GOT3 (cell line): ENCODE measurements around the gene SNRPB2.
A peak's percentile ranks its signal among the peaks of the same experiment; 100 is the strongest.

ENCODE experiments used
- DNase-seq: peaks from one replicate; lab custom pipeline; 2025; ENCODE audit warnings: mixed read lengths; lab: John Stamatoyannopoulos, UW

SNRPB2 gene

DNA sequence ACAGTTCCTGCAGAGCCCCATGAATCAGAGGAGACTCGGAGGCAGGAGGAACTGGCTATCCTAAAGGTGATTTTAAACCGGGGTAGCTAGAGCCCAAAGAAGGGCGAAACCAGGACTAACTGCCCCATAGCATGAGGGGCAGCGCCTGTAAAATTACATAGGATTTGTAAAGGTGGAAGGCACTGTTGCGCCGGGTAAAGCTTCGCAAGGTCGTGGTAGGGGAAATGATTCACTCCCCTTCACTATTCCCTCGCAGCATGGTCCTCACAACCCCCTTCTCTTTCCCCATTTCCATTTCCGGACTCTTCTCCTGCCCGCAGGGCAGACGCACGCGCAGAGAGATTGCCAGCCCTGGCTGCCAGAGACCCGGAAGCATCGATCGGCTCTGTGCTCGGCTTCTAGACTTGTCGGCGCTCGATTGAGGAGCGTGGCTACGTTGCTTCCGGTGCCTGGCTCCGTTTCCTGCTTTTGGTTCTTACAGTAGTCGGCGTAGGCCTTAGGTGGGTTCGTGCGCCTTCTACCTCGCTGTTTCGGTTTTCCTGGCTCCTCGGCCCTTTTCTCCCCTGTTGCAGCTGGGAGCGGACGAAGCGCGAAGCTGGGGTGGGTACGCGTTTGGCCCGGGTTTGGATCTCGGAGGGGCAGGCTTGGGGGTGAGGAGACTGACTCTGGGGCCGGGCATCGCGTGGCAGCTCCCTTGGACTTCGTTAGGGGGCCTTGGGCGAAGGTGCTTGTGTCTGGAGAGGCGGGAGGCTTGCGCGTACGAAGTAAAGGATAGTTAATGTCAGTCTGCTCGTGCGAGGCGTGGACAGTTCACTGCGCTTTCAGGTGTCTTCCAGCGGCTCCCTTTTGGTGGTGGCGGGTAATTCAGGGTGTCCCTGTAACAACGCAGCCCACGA is at the start of gene SNRPB2:
TSS of gene SNRPB2 (plus strand) at position 462 of the 896 bp plus-strand sequence. CDS start 1,677 bp downstream, outside the sequence.
- DNase-seq = peak; percentile 80

DNA sequence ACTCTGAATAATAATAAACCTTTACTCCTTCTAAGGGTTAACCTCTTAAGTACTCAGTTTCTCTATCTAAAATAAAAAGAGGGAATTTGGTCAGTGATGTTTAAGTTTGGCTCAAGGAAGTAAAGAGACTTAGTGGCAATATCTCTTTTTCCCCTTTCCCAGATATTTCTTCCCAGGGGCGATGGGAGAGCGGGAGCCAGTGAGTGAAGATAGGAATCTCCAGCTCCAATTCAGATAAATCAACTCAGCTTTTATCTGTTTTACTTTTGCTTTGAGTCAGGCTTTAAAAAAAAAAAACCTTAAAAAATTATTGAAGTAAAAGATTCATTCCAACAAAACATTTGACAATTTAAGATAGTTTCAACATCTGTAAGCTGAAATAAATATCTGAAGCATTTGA is 45.4 kb upstream of the SNRPB2 start:
- DNase-seq = no peak

DNA sequence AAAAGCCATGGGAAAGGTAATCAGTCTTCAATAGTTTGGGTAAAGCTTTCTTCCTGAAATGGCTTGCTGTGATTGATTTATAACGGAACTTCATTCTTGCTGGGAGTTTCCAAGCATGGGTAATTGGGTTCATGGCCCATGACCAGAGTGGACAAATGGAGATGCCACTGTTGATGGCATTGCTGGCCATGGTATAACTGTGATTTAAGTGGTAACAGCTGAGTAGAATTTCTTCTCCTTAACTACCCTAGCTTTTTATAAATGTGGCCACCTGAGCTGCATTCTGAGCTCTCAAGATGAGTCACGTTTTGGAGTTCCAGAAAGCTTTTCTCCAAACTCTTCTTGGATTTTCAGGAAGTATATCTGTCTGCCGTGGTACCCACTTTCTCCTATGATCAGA is 39.9 kb upstream of the SNRPB2 start:
- no peak for DNase-seq

DNA sequence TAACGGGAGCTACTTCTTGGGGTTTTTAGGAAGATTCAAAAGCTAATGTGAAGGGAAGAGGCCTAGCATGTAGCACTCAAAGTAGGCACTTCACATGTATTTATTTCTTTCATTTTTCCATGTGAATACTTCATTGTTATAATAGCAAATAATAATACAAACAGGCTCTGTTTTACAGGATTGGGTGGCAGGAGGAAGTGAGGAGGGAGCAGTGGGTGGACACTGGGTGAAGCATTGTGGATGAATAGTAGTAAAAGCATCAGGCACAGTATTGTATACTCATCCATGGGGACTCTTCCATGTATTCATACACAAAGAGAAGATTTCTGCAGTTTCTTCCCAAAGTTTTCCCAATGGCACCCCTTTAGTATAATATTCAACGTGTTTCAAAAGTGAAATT is 38.4 kb upstream of the SNRPB2 start:
- DNase-seq = no peak

DNA sequence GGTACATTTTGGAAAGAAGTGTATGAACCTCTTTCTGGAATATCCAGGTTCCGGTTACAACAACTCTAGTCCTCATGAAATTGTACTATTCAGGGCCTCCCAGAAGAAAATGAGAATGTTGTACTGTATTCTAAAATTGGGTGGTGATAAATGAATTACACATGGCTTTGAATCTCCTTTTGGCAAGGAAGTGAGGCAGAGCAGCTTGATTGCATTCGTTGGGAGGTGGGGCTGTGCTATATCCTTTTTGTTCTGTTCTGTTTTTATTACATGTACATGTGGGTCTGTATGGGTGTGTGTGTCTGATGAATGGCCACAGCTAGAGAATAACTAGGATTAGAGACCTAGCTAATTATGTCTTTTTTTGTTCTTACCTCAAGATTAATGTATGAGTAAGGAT is 37.8 kb upstream of the SNRPB2 start:
- DNase-seq = no peak

DNA sequence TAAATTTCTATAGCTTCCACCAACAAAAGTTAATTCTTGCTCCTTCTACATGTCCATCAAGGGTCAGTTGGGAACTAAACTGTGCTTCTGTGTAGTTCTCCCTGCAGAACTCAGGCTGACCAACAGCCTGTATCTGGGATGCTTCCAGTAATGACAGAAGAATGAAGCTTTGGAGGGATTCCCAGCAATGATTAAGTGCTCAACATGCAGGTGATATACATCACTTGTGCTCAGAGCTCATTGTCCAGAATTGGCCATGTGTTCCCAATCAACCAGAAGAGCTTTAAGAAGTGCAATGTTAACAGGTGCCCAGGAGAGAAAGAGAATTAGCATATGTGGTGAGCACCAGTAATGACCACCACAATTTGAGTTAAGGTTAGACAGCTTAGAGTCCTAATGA is 37.4 kb upstream of the SNRPB2 start:
- DNase-seq = no peak

DNA sequence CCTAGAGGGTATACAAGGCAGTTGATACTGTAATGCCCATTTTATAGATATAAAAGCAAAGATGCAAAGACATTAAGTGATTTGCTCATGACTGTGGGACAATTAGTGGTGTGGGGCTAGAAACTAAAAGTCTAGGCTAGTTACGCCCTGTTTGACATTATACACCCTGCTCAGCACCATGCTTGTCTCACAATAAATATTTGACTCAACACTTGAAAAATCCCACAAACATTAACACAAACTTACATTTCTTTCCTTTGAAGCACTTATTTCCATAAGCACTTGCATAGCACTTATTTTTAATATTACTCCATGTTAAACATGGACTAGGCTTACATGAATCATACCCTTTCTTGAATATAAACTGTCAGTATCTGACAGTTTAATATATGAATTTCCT is 36.5 kb upstream of the SNRPB2 start:
- no peak for DNase-seq

DNA sequence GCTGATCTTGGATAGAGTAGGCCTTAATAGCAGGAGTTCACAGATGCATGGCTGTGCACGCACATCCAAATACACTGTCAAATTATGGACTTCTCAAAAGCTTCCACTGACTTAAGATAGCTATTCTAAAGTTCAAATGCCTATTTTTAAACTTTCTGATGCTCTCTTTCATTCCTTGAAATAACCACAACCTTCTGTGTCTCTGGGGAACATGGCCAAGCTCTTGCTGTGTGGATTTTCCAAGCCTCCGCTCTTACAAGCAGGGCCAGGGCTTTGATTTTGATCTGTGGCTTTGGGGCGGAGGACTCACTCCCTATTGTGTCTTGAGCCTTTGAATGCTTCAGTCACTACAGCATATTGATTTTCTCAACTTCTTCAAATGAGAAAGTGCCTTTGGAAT is 35.7 kb upstream of the SNRPB2 start:
- no peak for DNase-seq

DNA sequence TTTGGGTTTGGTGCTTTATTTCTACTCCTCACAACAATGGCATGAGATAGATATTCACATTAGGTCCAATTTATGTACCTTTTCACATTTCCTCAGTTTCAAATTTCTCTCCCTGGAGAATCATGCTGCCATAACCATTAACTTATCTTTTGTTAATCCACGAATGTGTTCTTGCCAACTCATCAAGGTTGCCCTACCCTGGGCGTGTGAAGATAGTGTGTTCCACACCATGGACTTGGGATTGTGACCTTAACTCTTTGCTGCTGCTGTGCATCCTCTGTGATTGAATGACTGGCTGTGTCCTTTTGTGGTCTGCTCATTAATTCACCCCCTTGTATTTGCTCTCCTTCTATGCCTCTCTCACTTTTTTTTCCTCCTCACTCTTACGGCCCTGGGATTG is 34.2 kb upstream of the SNRPB2 start:
- DNase-seq = no peak

DNA sequence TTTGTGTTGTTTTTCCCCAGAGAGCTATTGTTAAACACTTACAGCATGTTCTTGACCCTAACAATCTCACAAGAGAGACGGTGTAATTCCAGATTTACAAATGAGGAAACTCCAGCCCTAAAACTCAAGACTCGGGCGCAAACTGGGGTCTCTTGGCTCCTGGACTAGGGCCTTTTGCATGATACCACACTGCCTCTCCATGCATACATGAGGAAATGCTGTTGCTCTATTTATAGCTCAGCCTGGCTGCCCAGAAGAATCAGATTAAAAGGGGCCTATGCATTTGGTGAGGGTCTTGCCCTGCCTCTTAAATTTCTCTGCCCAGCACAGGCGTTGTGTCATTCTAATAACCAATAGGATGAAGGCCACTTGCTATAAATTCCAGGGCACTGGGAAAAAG is 30.5 kb upstream of the SNRPB2 start:
- DNase-seq = no peak

DNA sequence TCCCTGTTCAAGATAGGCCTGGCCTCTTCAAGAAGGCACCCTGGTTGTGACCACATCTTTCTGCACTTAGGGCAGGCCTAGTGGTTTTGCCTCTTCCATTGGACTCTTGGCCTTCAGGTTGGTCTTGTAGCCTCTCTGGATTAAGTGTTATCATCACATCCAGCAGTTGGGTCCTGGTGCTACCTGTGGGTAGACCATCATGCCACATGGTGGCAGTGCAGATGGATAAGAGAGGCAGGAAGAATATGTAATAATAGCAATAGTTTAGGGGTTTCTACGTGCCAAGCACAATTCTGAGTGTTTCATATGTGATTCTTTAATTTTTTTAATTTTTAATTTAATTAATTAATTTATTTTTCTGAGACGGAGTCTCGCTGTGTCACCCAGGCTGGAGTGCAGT is 28.5 kb upstream of the SNRPB2 start:
- DNase-seq = no peak

DNA sequence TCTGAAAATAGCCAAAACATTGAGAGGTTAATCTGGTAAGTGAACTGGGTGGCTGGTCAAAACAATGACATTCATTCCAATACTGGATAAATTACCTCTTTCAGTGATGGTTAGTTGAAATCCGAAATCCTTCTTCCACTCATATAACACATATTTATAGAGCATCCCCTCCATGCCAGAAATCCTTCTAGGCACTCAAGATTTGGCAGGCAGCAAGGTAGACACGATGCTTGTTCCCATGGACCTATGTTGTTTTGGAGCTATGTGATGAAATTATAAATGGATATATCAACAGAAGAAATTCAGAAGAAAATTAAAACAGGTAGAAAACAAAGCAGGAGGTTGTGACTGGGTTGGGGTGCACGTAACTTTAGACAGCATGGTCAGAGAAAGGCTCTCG is 26.3 kb upstream of the SNRPB2 start:
- DNase-seq = no peak

DNA sequence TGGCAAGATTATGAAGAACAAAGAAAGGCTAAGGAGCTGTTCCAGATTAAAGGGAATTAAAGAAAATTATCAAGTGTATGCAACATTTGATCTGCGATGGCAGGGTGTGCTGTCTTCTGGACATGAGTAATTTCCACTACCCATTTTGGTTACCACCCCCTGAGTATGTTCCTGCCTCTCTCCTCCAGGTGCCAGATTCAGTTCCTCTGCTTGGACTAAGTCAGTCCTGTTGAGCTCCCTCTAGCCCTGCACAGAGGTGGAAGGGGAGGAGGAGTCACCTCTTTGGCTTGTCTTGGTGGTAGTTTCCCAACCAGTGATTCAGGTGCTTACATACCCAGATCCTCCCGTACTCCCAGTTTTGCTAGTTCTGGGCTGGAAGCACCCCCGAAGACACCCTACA is 22.2 kb upstream of the SNRPB2 start:
- no peak for DNase-seq

DNA sequence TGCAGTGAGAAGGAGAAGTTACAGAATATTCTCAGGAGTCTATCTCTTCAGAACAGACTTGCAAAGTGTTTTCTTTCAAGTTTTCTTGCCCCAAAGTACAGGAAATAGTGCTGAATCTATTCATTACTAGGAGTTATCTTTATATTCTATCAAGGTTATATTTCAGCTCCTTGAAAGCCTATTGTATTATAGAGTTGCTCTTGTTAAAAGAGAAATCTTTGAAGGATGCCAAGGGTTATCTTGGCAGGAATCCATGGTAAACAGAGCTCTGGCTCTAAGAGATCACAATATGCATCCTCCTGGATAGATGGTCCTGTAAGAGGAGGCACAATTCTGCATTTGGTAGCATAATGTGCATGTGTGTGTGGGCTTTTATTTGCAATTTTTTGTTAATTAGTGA is 21.2 kb upstream of the SNRPB2 start:
- DNase-seq = no peak

DNA sequence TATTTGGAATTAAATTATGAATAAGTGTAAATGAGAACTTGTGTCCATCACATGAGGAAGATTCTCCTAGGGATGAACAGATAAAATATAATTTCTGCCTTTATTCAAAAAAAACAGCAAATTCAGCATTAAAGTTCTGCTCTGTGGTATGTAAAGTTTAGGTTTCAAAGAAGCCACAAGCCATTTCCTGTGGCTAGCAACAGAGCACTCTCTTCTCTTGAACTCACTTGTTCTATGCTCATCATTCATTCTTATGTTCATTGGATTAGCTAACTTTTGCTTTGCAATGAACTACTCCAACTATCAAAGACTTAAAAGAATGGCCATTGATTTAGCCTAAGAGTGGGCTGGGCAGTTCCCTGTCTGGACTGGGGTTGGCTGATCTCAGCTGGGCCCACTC is 20.8 kb upstream of the SNRPB2 start:
- DNase-seq = no peak

DNA sequence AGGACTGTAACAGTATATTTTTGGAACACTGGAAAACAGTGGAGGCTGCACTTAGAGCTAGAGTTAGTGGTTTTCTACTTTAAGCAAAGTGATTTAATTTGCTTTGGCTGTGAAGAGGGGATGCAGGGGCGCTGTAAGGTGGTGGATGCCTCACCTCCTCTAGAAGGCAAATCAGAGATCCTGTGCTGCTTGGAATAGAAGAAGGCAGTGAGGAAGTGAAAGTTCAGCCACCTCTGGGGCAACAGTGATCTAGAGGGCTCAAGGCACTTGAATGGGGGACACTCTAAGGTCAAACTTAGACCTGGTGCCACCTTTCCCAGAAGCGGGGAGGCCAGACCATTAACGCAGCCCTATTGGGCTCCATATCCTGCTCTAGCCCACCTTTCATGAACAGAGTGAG is 19.0 kb upstream of the SNRPB2 start:
- no peak for DNase-seq

DNA sequence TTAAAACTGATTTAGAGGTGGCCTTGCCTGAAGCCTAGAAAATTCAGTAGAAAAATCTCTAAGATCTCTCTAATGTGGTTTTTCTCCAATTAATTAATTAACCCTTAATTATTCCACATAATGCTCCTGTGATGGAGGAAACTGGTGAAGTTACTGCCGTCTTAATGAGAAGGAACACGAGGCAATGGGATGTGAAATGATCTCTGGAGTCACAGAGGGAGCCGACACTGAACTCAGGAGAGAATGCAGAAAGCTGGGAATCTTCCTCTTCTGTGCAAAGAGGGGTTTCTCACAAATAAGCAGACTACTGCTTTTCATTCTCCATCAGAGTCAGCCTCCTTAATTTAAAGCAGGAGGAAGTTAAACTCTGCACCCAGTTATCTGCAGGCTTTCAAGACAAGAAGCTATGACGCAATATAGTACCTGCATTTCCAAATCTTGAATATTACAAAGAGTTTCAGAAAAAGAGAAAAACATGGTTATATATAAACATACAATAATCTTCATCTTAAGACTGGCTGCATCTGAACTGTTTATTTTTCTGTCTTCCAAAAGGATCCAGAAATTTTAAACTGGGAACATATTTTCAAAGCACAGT is 18.1 kb upstream of the SNRPB2 start:
- DNase-seq = no peak

DNA sequence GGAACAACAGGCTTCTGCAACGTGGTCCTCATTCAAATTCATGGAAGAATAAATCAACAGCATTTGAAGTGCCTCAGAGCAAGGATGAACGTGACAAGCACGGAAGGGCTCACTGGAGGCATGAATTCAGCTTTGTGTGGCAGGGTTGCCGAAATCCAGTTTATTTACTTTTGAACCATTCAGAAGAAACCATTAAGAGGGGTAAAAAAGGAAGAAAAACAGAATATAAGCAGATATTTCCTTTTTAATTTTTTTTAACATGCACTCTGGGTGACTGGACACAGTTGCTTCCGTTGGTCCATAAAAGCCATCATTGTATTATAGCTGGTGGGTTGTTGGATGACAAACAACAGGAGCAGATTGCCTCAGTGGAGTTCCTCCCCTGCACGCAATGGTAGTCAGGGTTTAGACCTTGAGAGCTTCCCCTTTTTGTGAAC is 17.3 kb upstream of the SNRPB2 start:
- DNase-seq = no peak

DNA sequence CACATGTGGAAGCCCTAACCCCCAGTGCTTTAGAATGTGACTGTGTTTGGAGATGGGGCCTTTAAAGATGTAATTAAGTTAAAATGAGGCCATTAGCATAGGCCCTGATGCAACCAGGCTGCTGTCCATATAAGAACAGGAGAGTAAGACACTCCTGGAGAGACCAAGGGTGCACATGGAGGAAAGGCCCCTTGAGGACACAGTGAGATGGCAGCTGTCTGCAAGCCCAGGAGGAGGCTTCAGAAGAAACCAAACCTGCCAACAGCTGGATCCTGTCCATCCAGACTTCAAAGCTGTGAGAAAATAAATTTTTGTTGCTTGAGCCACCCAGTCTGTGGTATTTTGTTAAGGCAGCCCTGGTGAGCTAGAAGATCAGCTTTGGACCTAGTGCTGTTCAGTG is 16.8 kb upstream of the SNRPB2 start:
- no peak for DNase-seq

DNA sequence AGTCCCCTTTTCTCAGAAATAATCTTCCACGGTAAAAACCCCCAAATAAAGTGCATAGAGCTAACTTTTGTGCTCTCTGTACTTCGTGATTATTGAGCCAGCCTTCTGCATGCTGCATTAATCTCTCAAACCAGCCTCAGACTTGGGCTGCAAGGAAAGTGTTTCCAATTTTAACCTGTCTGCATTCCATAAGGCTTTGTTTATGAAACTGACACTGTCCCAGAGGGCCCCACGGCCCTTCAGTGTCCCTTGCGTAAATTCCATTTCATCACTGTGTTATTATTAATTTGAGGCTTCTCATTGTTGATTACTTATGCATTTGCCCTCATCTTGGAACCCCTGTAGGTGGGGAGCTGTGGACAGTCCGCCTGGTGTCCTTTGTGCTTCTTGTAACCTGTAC is 15.6 kb upstream of the SNRPB2 start:
- DNase-seq = no peak

DNA sequence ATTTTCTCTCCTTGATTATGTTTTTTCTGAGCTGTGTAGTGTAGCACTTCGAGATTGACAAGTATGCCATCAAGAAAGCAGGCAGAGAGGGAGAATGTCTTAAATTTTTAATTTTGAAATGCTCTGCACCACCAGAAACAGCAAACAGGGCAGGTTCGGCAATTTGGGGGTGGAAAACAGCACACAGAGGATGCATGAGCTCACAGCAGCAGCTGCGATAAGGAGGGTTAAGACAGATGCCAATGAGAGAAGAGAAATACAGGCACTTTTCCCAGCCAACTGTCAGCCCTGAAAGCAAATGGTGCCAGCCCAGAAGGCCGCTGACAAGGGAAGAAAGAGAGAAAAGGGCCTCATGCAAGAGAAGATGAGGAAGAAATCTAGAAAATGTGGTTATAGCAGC is 15.1 kb upstream of the SNRPB2 start:
- no peak for DNase-seq

DNA sequence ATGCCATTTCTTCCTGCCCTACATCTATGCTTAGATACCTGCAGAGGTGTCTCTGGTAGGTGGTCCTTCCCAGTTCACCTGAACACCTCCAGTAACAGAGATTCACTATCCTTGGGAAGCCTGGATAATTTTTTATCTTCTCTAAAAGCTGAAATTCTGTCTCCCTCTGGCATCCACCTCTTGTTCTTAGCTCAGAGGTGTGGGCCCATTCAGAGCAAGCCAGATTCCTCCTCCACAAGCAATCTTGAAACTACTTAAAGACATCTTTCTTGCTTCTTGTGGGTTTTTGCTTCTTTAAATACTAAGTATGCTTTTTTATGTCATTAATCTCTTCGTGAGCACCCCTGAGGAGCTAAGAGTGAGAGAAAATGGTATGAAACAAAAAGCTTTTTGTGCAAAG is 10.4 kb upstream of the SNRPB2 start:
- no peak for DNase-seq

DNA sequence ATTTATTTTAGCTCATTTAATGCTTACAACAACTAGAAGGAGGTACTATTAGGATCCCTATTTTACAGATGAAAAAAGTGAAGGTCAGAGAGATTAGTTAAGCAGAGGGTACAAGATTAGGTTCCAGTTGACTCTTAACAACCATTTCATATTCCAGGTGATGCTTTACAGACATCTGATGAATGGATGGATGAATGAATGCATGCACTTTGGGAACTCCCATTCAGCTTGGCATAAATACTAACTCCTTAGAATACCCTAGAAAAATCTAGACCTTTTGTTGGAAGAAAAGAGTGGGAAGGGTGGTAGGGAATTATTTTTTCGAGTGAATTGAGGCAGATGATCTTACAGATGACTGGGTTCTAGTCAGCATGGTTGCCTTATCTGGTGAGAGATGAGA is 746 bp upstream of the SNRPB2 start:
- DNase-seq = no peak
